Hypothalamus (tissue), 51 donors: ENCODE data around the gene PARP11.

Source experiments
- DNase-seq, 51 donors: peaks; one replicate each; lab custom pipeline; 2025; lab: John Stamatoyannopoulos, UW

PARP11 gene

DNA sequence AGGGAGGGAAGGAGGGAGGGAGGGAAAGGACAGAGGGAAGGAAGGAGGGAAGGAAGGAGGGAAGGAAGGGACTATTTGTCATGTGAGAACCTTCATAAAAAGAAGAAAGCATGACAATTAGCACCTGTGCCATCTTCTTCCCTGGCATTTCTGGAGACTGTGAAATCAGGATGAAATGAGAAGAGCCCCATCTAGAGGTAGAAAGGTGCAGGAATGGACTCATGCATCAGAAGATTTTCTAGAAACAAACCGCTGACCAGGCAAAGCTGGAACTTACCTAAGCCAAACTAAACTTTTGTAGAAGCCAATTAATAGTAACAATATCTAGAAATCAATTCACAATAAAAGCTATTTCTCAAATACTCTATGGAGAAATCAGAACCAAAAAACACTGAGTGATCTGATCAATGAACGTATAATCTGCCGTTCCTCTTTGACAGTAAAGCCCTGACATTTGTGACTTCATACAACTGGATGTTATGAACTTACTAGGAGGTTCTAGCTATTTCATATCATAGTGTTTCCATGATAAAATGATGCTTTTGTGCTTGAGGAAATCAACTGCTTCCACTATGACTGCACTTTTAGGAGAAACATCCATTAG lies 95.9 kb downstream of the PARP11 start:
- peak in 2 of 51 donors; percentile 11 to 20 for DNase-seq

GRCh38 chr12:3775385-3776035 lies 97.7 kb downstream of the PARP11 start:
- no peak for DNase-seq

DNA sequence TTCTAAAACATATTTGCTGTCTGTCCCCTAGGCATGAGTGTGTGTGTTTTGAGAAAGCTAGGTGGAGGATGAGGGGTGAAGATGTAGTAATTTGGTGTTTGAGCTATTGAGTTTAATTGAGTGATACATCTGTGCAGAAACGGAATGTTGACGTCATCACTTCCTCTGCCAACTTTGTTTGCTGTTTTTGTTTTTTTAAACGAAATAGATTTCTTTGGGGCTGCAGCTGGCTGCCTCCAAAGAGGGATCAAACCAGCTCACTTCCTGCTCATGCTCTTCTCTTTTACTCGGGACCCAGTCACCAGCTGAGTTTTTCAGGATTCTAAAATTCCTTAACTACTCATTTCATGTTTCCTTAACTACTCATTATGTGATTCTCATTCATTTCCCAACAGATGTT lies 100.8 kb downstream of the PARP11 start:
- no peak for DNase-seq

- no peak for DNase-seq
Measured at GRCh38 chr12:3771853-3772252, 101.3 kb downstream of the PARP11 start.

- no peak for DNase-seq
Measured at GRCh38 chr12:3770891-3771290, 102.3 kb downstream of the PARP11 start.

DNA sequence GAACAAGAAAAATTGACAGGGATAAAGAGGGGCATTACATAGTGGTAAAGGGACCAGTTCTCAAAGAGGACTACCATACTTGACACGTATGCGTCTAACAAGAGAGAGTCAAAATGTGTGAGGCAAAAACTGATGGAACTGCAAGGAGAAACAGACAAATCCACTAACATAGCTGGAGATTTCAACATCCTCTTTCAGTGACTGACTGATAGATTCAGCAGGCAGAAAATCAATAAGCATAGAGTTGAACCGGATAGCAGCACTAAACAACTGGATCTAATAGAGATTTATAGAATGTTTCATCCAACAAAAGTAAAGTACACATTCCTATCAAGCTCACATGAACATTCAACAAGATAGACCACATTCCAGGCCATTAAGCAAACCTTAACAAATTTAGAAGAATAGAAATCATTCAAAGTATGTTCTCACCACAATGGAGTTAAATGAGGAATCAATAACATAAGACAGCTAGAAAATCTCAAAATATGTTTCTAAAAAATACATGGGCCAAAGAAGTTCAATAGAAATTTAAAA lies 104.2 kb downstream of the PARP11 start:
- no peak for DNase-seq

DNA sequence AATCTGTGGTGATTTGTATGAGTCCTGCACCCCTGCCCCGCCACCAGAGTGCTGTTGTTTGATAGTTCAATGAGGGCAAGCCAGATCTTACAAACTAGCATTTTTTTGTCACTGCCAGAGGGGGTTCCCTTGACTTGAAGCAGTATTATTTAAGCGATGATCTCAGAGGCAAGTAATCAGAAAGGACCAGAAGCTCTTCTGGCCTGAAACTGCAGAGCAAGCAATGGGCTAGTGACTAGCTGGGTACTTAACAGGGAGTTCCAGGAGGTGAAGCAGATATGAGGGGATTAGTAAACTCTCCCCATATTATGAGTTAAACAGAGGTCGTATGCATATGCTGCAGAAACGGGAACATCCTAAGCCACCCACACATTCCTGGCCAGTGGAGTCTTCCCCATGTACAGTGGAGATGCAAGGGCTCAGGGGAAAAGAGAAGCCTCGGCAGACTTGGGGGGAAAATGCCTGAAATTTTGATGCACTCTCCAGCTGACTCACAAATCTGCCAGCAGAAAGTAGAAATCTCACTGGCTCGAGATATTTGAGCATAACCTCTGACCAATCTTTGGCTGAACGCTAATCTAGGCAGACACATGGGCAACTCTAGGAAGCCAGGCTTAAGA lies 112.0 kb downstream of the PARP11 start:
- DNase-seq, result no peak

DNA sequence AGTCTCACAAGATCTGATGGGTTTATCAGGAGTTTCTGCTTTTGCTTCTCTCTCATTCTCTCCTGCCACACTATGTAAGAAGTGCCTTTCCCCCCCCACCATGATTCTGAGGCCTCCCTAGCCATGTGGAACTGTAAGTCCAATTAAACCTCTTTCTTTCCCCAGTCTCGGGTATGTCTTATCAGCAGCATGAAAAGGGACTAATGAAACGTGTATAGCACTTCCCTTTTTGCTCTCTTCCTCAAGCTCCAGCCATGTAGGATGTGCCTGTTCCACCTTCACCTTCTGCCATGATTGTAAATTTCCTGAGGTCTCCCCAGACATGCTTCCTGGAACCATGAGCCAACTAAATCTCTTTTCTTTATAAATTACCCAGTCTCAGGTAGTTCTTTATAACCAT lies 113.3 kb downstream of the PARP11 start:
- no peak for DNase-seq
